Nucleus accumbens (tissue), 56 donors: Measurements from ENCODE around the gene TGFBR1.

Experiments used
- DNase-seq, 56 donors: peaks; one replicate each; lab custom pipeline; 2025; lab: John Stamatoyannopoulos, UW

The TGFBR1 gene

GRCh38 chr9:99104459-99105151, at the start of gene TGFBR1:
TSS of gene TGFBR1 (plus strand) at chr9:99105113. CDS start at chr9:99105206, 93 bp downstream.
- DNase-seq, result peak; percentile 40 to 95 (median 88)

- no peak for DNase-seq
Observed at GRCh38 chr9:99055384-99055783, 49.5 kb upstream of the TGFBR1 start.

- DNase-seq, result no peak
Observed at GRCh38 chr9:99056186-99056585, 48.7 kb upstream of the TGFBR1 start.

GRCh38 chr9:99056886-99057664, 47.8 kb upstream of the TGFBR1 start:
- DNase-seq, result no peak

GRCh38 chr9:99057665-99058625, 47.0 kb upstream of the TGFBR1 start:
- DNase-seq, result peak in 10 of 56 donors; percentile 4 to 32 (median 14)

- DNase-seq, result peak in 7 of 56 donors; percentile 4 to 28 (median 8)
Observed at GRCh38 chr9:99058964-99059921, 45.7 kb upstream of the TGFBR1 start.

- no peak for DNase-seq
Observed at GRCh38 chr9:99060621-99061020, 44.3 kb upstream of the TGFBR1 start.

GRCh38 chr9:99062549-99062948, 42.4 kb upstream of the TGFBR1 start:
- no peak for DNase-seq

- DNase-seq, result no peak
Observed at GRCh38 chr9:99063522-99063921, 41.4 kb upstream of the TGFBR1 start.

GRCh38 chr9:99066571-99066970, 38.3 kb upstream of the TGFBR1 start:
- no peak for DNase-seq

- DNase-seq, result no peak
Observed at GRCh38 chr9:99069075-99069474, 35.8 kb upstream of the TGFBR1 start.

GRCh38 chr9:99069546-99069945, 35.4 kb upstream of the TGFBR1 start:
- no peak for DNase-seq

GRCh38 chr9:99070681-99071080, 34.2 kb upstream of the TGFBR1 start:
- DNase-seq, result no peak

GRCh38 chr9:99071313-99072039, 33.4 kb upstream of the TGFBR1 start:
- no peak for DNase-seq

- no peak for DNase-seq
Observed at GRCh38 chr9:99072040-99072394, 32.9 kb upstream of the TGFBR1 start.

GRCh38 chr9:99073347-99073746, 31.6 kb upstream of the TGFBR1 start:
- DNase-seq, result no peak

GRCh38 chr9:99073985-99074901, 30.7 kb upstream of the TGFBR1 start:
- DNase-seq, result no peak

- DNase-seq, result no peak
Observed at GRCh38 chr9:99074902-99075245, 30.0 kb upstream of the TGFBR1 start.
